CD4-positive, alpha-beta memory T cell (primary cell): ENCODE measurements around the gene CDH16. TPM values are rescaled to one million over a fixed set of nuclear protein-coding genes. Genes with fewer than 3 reads are reported as not detected.

ENCODE experiments used
- CTCF ChIA-PET: fragments of 350-600 bp; sonication (Branson Sonifier 250); formaldehyde crosslinking; loops from one replicate; lab custom pipeline; 2021; ENCODE audit warnings: inconsistent platforms; ENCODE audit not compliant: partially characterized antibody; lab: Charles Lee
- POLR2A ChIA-PET: fragments of 350-600 bp; sonication (Branson Sonifier 250); formaldehyde crosslinking; loops from one replicate; lab custom pipeline; 2021; ENCODE audit not compliant: partially characterized antibody; lab: Charles Lee
- DNase-seq, 5 donors: peaks; one replicate each; pipeline versions ENCODE4 v3.0.0 to v3.0.0-alpha.2; 2020 to 2022; ENCODE audit warnings: mixed read lengths in 1 of 5
- H3K27ac ChIP-seq: one replicate; pipeline ENCODE4 v1.7.0; 2013; ENCODE audit warnings: low read depth, low read length
- H3K27me3 ChIP-seq: 2 replicates; pipeline ENCODE4 v1.7.0; 2013; ENCODE audit warnings: mild to moderate bottlenecking, low read length, moderate library complexity; ENCODE audit not compliant: insufficient read depth
- H3K36me3 ChIP-seq: 2 replicates; pipeline ENCODE4 v1.7.0; 2013; ENCODE audit warnings: mild to moderate bottlenecking, low read length, moderate library complexity; ENCODE audit not compliant: insufficient read depth
- H3K4me1 ChIP-seq: 2 replicates; pipeline ENCODE4 v1.7.0; 2013; ENCODE audit warnings: mild to moderate bottlenecking, low read length, moderate library complexity; ENCODE audit not compliant: insufficient read depth
- H3K4me3 ChIP-seq, 2 donors: one replicate each; pipeline ENCODE4 v1.7.0; 2013; ENCODE audit warnings: low read length in 2 of 2, mild to moderate bottlenecking in 1 of 2
- H3K9me3 ChIP-seq, 2 donors: one replicate each; pipeline ENCODE4 v1.7.0; 2013; ENCODE audit warnings: low read length in 2 of 2, control low read depth in 1 of 2; ENCODE audit not compliant: control insufficient read depth in 1 of 2
- H3K27ac Mint-ChIP-seq, 7 donors: one replicate each; pipeline ENCODE4 v1.8.0; 2020 to 2021; ENCODE audit warnings: mixed read lengths in 7 of 7, mild to moderate bottlenecking in 6 of 7, inconsistent platforms in 3 of 7, moderate library complexity in 3 of 7
- H3K27me3 Mint-ChIP-seq, 2 donors: one replicate each; pipeline ENCODE4 v1.8.0; 2020 to 2021; ENCODE audit warnings: mixed read lengths in 2 of 2
- H3K36me3 Mint-ChIP-seq, 2 donors: one replicate each; pipeline ENCODE4 v1.8.0; 2020 to 2021; ENCODE audit warnings: mixed read lengths in 2 of 2, inconsistent platforms in 1 of 2, mild to moderate bottlenecking in 1 of 2
- H3K4me1 Mint-ChIP-seq, 4 donors: one replicate each; pipeline ENCODE4 v1.8.0; 2020 to 2021; ENCODE audit warnings: mixed read lengths in 4 of 4, mild to moderate bottlenecking in 1 of 4
- H3K4me3 Mint-ChIP-seq, 8 donors: one replicate each; pipeline ENCODE4 v1.8.0; 2020 to 2021; ENCODE audit warnings: mixed read lengths in 8 of 8, mild to moderate bottlenecking in 7 of 8, moderate library complexity in 6 of 8, inconsistent platforms in 3 of 8
- H3K9me3 Mint-ChIP-seq, 8 donors: one replicate each; pipeline ENCODE4 v1.8.0; 2020 to 2021; ENCODE audit warnings: mixed read lengths in 8 of 8, mild to moderate bottlenecking in 5 of 8, inconsistent platforms in 3 of 8, moderate library complexity in 1 of 8
- intact Hi-C: fragments of 100-400 bp; cut with micrococcal nuclease; formaldehyde crosslinking; loops from one replicate; pipeline ENCODE4 v1.15.1; 2023
- polyA plus RNA-seq, 2 donors: library from polyadenylated mRNA; unstranded; fragments of 300-500 nt; fragmentation: Illumina TruSeq; gene quantifications; one replicate each; pipeline ENCODE4 v1.2.3, GENCODE V29; 2021
- total RNA-seq, 2 experiments: library from RNA; stranded (reverse); gene quantifications; one replicate each; pipeline ENCODE4 v1.2.3, GENCODE V29; 2021

CDH16 gene
- total and polyA plus RNA-seq, 4 experiments from 2014 or later, result not detected

- H3K9me3 ChIP-seq, result no peaks in the 10 kb centered on the region
- intact Hi-C loops, result no loop called here
- H3K4me1 ChIP-seq, result peaks cover 11% of the 10 kb centered on the region
- Mint-ChIP-seq H3K27me3 (no peaks in the 10 kb centered on the region), H3K4me1 (peaks cover 5 to 10% (median 8%) of the 10 kb centered on the region in 4 donors), H3K9me3 (no peaks in the 10 kb centered on the region), H3K4me3 (no peak overlapping the region), H3K27ac (no peak overlapping the region), H3K36me3 (no peaks in the 10 kb centered on the region)
- no peak overlapping the region for H3K27ac ChIP-seq
- DNase-seq, result no peak
- no peaks in the 10 kb centered on the region for H3K27me3 ChIP-seq
- CTCF ChIA-PET, result interaction anchor here (1.7 kb wide), 1 partner anchor 10 kb away, joined by 4 read pairs; no protein-coding TSS in a partner anchor
- H3K4me3 ChIP-seq, result no peak overlapping the region
- no peaks in the 10 kb centered on the region for H3K36me3 ChIP-seq
- POLR2A ChIA-PET, result no interaction called here
These were observed 13.6 kb downstream of the CDH16 start for GRCh38 chr16:66904846-66905632.

DNA sequence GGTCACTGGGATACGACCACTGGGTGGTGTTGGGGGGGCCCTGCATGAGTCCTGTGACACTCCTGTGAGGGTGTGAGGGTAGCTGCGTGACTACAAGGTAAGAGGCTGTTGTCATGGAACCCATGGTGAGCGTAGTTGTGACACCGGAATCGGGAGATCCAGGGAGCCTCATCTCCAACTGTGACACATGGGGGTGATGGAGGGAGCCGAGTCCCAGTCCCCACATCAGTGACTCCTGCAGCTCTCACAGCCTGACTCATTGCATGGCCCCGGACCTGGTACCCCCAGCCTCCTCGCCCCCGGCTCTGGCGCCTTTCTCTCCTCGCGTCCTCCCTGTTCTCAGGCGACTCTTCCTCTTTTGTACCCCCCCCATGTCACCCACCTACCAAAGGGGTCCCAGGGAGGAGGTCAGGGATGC lies 14.2 kb downstream of the CDH16 start:
- DNase-seq, result no peak
- Histone ChIP-seq H3K27ac (no peak overlapping the region), H3K27me3 (no peaks in the 10 kb centered on the region), H3K9me3 (no peaks in the 10 kb centered on the region), H3K4me1 (peaks cover 11% of the 10 kb centered on the region), H3K36me3 (no peaks in the 10 kb centered on the region), H3K4me3 (no peak overlapping the region)
- H3K27ac Mint-ChIP-seq, result no peak overlapping the region
- ChIA-PET POLR2A (no interaction called here), CTCF (interaction anchor here (1.6 to 1.7 kb wide), 2 partner anchors 9 to 37 kb away, joined by 4 read pairs; no protein-coding TSS in a partner anchor)
- H3K27me3 Mint-ChIP-seq, result no peaks in the 10 kb centered on the region
- H3K4me3 Mint-ChIP-seq, result no peak overlapping the region
- no peaks in the 10 kb centered on the region for H3K36me3 Mint-ChIP-seq
- no peaks in the 10 kb centered on the region for H3K9me3 Mint-ChIP-seq
- intact Hi-C loops, result no loop called here
- H3K4me1 Mint-ChIP-seq, result peaks cover 5 to 10% (median 8%) of the 10 kb centered on the region in 4 donors

- H3K36me3 ChIP-seq, result no peaks in the 10 kb centered on the region
- no peaks in the 10 kb centered on the region for H3K9me3 ChIP-seq
- H3K27me3 ChIP-seq, result no peaks in the 10 kb centered on the region
- Mint-ChIP-seq H3K27ac (no peak overlapping the region), H3K4me1 (peaks cover 5 to 10% (median 8%) of the 10 kb centered on the region in 4 donors), H3K4me3 (no peak overlapping the region), H3K9me3 (no peaks in the 10 kb centered on the region), H3K27me3 (no peaks in the 10 kb centered on the region), H3K36me3 (no peaks in the 10 kb centered on the region)
- H3K27ac ChIP-seq, result no peak overlapping the region
- ChIA-PET CTCF (interaction anchor here (1.6 kb wide), 1 partner anchor 36 kb away, joined by 4 read pairs; no protein-coding TSS in a partner anchor), POLR2A (no interaction called here)
- no peak for DNase-seq
- no peak overlapping the region for H3K4me3 ChIP-seq
- intact Hi-C loops, result no loop called here
- peaks cover 11% of the 10 kb centered on the region for H3K4me1 ChIP-seq
These were observed 14.9 kb downstream of the CDH16 start for GRCh38 chr16:66903544-66904427.

DNA sequence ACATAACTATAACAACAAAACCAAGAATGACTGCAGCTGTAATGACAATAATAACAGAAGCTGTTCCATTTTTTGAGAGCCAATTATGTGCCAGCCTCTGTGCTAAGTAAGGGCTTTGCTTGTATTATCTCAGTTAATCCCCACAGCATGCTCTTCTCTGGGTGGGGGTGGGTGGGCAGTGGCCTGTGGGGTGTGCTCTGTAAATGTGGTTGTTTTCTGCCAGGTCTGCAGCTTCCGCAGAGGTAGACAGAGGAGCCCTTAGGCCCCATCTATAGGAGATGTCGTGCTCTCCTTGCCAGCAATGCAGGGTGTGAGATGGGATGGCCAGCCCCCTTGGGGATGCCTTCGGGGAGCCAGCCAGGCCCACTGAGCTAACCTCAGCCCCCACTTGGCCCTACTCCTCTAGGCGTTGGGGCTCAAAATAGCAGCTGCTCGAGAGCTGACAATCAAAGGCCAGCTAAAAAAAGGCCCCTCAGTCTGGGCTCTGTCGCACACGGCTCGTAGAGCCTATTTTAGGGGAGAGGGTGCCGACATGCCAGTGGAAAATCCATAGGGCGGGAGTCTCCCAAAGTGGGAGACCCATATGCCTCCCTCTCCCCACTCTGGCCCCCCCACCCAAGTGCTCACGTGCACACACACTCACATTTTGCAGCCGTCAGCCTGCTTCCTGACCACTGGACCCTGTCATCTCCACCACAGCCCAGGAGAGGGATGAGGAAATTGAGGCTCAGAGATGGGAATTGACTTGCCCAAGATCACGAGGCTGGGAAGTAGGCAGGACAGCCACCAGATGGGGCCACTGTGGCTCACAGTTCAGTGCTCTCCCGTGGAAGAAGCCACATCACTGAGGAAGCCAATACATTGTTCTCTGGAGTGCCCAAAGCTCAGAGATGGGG lies 15.8 kb downstream of the CDH16 start:
- Mint-ChIP-seq H3K36me3 (no peaks in the 10 kb centered on the region), H3K27me3 (no peaks in the 10 kb centered on the region), H3K4me3 (no peak overlapping the region), H3K9me3 (no peaks in the 10 kb centered on the region), H3K4me1 (peaks cover 5 to 10% (median 8%) of the 10 kb centered on the region in 4 donors), H3K27ac (no peak overlapping the region)
- H3K36me3 ChIP-seq, result no peaks in the 10 kb centered on the region
- no peaks in the 10 kb centered on the region for H3K9me3 ChIP-seq
- peaks cover 11% of the 10 kb centered on the region for H3K4me1 ChIP-seq
- H3K27ac ChIP-seq, result no peak overlapping the region
- intact Hi-C loops, result no loop called here
- H3K4me3 ChIP-seq, result no peak overlapping the region
- H3K27me3 ChIP-seq, result no peaks in the 10 kb centered on the region
- DNase-seq, result no peak
- ChIA-PET POLR2A (interaction anchor here (1.2 kb wide), 1 partner anchor 22 kb away, joined by 3 read pairs; the partner anchor contains the start of gene PDP2), CTCF (interaction anchor here (1.6 kb wide), 1 partner anchor 35 kb away, joined by 4 read pairs; no protein-coding TSS in a partner anchor)

DNA sequence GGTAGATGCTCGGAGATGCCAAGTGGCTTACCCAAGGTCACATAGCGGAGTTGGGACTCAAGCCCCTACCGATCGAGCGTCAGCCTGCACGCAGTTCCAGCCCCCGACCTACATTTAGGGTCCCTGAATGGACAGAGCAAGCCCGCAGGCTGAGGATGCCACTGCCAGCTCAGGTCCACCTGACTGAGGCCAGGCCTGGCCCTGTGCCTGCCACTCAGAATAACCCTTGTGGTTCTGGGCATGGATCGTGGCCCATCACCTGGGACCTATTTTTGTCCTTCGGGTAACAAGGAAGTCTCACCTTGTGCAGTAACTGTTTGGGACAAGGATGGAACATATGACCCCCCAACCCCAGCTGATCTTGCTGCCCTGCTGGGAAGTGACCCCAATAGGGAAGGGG lies 17.1 kb downstream of the CDH16 start:
- no peaks in the 10 kb centered on the region for H3K9me3 Mint-ChIP-seq
- Histone ChIP-seq H3K36me3 (no peaks in the 10 kb centered on the region), H3K4me3 (no peak overlapping the region), H3K27ac (no peak overlapping the region), H3K4me1 (peaks cover 11% of the 10 kb centered on the region), H3K9me3 (no peaks in the 10 kb centered on the region), H3K27me3 (no peaks in the 10 kb centered on the region)
- no peaks in the 10 kb centered on the region for H3K27me3 Mint-ChIP-seq
- ChIA-PET CTCF (no interaction called here), POLR2A (no interaction called here)
- intact Hi-C loops, result no loop called here
- peaks cover 5 to 10% (median 8%) of the 10 kb centered on the region in 4 donors for H3K4me1 Mint-ChIP-seq
- no peak for DNase-seq
- H3K4me3 Mint-ChIP-seq, result no peak overlapping the region
- no peak overlapping the region for H3K27ac Mint-ChIP-seq
- H3K36me3 Mint-ChIP-seq, result no peaks in the 10 kb centered on the region

DNA sequence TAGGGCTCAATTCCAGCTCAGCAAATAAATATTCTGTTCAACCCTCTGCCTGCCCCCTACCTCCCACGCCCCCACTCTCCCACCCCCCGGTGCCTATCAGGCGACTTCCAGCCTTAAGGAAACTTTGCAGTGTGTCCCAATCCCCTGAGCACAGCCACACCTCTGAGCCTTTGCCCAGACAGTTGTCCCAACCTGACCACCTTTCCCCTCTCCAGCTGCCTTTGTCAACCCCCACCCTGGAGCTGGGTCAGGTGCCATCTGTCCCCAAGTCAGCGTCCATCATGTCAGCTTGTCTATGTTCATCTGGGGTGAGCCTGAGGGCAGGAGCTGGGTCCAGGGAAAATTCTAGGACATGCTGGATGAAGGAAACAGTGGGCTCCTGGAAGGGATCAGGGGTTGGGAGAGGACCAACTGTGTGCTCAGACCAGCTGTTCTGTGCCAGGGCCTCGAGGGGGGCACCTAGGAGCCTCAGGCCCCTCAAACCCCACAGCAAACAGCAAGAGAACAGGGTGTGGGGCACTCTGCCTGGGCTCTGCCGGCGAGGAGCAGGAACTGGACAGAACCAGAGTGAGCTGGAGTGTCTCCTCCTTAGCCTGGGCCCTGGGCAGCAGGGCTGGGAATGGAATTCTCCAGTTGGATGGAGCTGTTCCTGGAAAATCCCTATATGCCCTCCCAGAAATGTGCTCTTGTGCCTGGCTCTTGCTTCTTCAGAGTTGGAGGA lies 17.8 kb downstream of the CDH16 start:
- Histone ChIP-seq H3K27ac (no peak overlapping the region), H3K27me3 (no peaks in the 10 kb centered on the region), H3K4me3 (no peak overlapping the region), H3K36me3 (no peaks in the 10 kb centered on the region), H3K9me3 (no peaks in the 10 kb centered on the region), H3K4me1 (peaks cover 6% of the 10 kb centered on the region)
- ChIA-PET CTCF (no interaction called here), POLR2A (no interaction called here)
- DNase-seq, result no peak
- H3K27ac Mint-ChIP-seq, result peak overlapping the region in 1 of 7 donors; percentile 5
- no peak overlapping the region for H3K4me3 Mint-ChIP-seq
- no peaks in the 10 kb centered on the region for H3K36me3 Mint-ChIP-seq
- H3K27me3 Mint-ChIP-seq, result no peaks in the 10 kb centered on the region
- intact Hi-C loops, result no loop called here
- H3K9me3 Mint-ChIP-seq, result no peaks in the 10 kb centered on the region
- peaks cover 2 to 6% (median 3%) of the 10 kb centered on the region in 4 donors for H3K4me1 Mint-ChIP-seq
